GM12873 (cell line): ENCODE data around the gene TACC2.
A peak's percentile ranks its signal among the peaks of the same experiment; 100 is the strongest.

Experiments used
- CTCF ChIP-seq: IDR thresholded peaks from 2 replicates; pipeline ENCODE4 v1.5.1; 2012; ENCODE audit warnings: low read depth, mild to moderate bottlenecking, moderate library complexity, low read length, control low read depth; ENCODE audit not compliant: insufficient read depth; ENCODE audit errors: missing control alignments

Gene TACC2

GRCh38 chr10:122294511-122295450 is 305.8 kb downstream of the TACC2 start:
- TF ChIP-seq CTCF, result no peak

GRCh38 chr10:122295451-122295809 is 306.5 kb downstream of the TACC2 start:
- no peak for TF ChIP-seq CTCF

GRCh38 chr10:122296363-122297120 is 307.6 kb downstream of the TACC2 start:
- TF ChIP-seq CTCF, result no peak

- TF ChIP-seq CTCF, result no peak
Observed at GRCh38 chr10:122297583-122297982, 308.6 kb downstream of the TACC2 start.

- TF ChIP-seq CTCF, result no peak
Observed at GRCh38 chr10:122298206-122298597, 309.2 kb downstream of the TACC2 start.

- peak; percentile 89 for TF ChIP-seq CTCF
Observed at GRCh38 chr10:122298598-122299301, 309.8 kb downstream of the TACC2 start.
